GM18951 (cell line): ENCODE results near the gene TSC2.

Experiments
- POLR2A ChIP-seq: IDR thresholded peaks from 4 replicates; pipeline ENCODE4 v1.6.1; 2011; ENCODE audit warnings: mild to moderate bottlenecking; ENCODE audit not compliant: insufficient read length, insufficient read depth; ENCODE audit errors: extremely low read depth
- in situ Hi-C: fragments of 300-500 bp; cut with MboI; formaldehyde crosslinking; loops from one replicate; pipeline ENCODE4 v1.12.0; 2022; ENCODE audit warnings: low sequenced_read_pairs, mixed read lengths, inconsistent platforms; ENCODE audit not compliant: unreplicated experiment

TSC2 gene

GRCh38 chr16:2048116-2048543, 345 bp downstream of the TSC2 start:
- in situ Hi-C loops = no loop called here
- TF ChIP-seq POLR2A = no peak

- in situ Hi-C loops = no loop called here
- TF ChIP-seq POLR2A = no peak
These were observed 5.4 kb downstream of the TSC2 start for GRCh38 chr16:2053211-2053610.

GRCh38 chr16:2053897-2054296, 6.1 kb downstream of the TSC2 start:
- TF ChIP-seq POLR2A = no peak

GRCh38 chr16:2054543-2055245, 6.9 kb downstream of the TSC2 start:
- in situ Hi-C loops = no loop called here
- TF ChIP-seq POLR2A = no peak

More at GRCh38 chr16:2053897-2054296, 6.1 kb downstream of the TSC2 start:
- in situ Hi-C loops = no loop called here

- no peak for TF ChIP-seq POLR2A
- in situ Hi-C loops = no loop called here
These were observed 8.3 kb downstream of the TSC2 start for GRCh38 chr16:2056077-2056476.

GRCh38 chr16:2056681-2057407, 9.1 kb downstream of the TSC2 start:
- in situ Hi-C loops = no loop called here
- TF ChIP-seq POLR2A = no peak

GRCh38 chr16:2057438-2057837, 9.7 kb downstream of the TSC2 start:
- in situ Hi-C loops = no loop called here
- TF ChIP-seq POLR2A = no peak

GRCh38 chr16:2058420-2058819, 10.6 kb downstream of the TSC2 start:
- TF ChIP-seq POLR2A = no peak
- in situ Hi-C loops = no loop called here

GRCh38 chr16:2058872-2059271, 11.1 kb downstream of the TSC2 start:
- no peak for TF ChIP-seq POLR2A
- in situ Hi-C loops = no loop called here

- in situ Hi-C loops = no loop called here
- TF ChIP-seq POLR2A = no peak
These were observed 12.6 kb downstream of the TSC2 start for GRCh38 chr16:2060346-2060745.

GRCh38 chr16:2061023-2061422, 13.2 kb downstream of the TSC2 start:
- TF ChIP-seq POLR2A = no peak
- in situ Hi-C loops = no loop called here

- in situ Hi-C loops = no loop called here
- TF ChIP-seq POLR2A = no peak
These were observed 13.7 kb downstream of the TSC2 start for GRCh38 chr16:2061526-2061925.

GRCh38 chr16:2062801-2063200, 15.0 kb downstream of the TSC2 start:
- no peak for TF ChIP-seq POLR2A
- in situ Hi-C loops = no loop called here

- no peak for TF ChIP-seq POLR2A
- in situ Hi-C loops = no loop called here
These were observed 16.1 kb downstream of the TSC2 start for GRCh38 chr16:2063861-2064260.
